Left cardiac atrium (tissue), 4 donors: Measurements from ENCODE around the gene TRIOBP. TPM values are rescaled to one million over a fixed set of nuclear protein-coding genes. Genes with fewer than 3 reads are reported as not detected.
A peak's percentile ranks its signal among the peaks of the same experiment; 100 is the strongest.

Experiments used
- ATAC-seq, 2 donors: fragments of 200-7000 bp; cut with Tn5 transposase; one replicate each; pipeline ENCODE4 v1.9.1; 2020; ENCODE audit warnings: mild to moderate bottlenecking in 2 of 2, moderate library complexity in 2 of 2
- DNase-seq: peaks from one replicate; pipeline ENCODE4 v3.0.0-alpha.2; 2020
- intact Hi-C, 2 donors: fragments of 100-400 bp; cut with DNase I; formaldehyde crosslinking; loops; one replicate each; pipeline versions ENCODE4 v1.14.1 to v1.15.1; 2022 to 2023
- total RNA-seq, 2 donors: library from RNA; stranded (reverse); fragmentation: NEBNext Ultra II Directional; extraction: Animal tissue kit (Norgen Biotek cat#: 25700); gene quantifications; one replicate each; pipeline ENCODE4 v1.2.1, GENCODE V29; 2021
- donor health status: DM: no; HTN: yes; CAD: no.
- donor health status: DM: no; HTN: yes; CAD: no; lungs with severe emphysema.
- donor health status: DM: yes; HTN: yes; CAD: no.
- donor health status: Dilated cardiomyopathy.

TRIOBP gene
- total RNA-seq, 2 donors from 2014 or later, result 83.5 to 118 TPM

GRCh38 chr22:37662039-37662438 is 34.8 kb upstream of the TRIOBP start:
- ATAC-seq (no peak), DNase-seq (no peak)
- intact Hi-C loops, result loop anchor here in 1 of 2 donors (2.0 kb wide), 1 partner anchor 19 kb away; no protein-coding TSS in a partner anchor

- intact Hi-C loops, result loop anchor here in 1 of 2 donors (2.0 kb wide), 1 partner anchor 17 kb away; no protein-coding TSS in a partner anchor
- ATAC-seq, result peak in 1 of 2 donors; percentile 3
- no peak for DNase-seq
Observed at GRCh38 chr22:37663521-37664140, 33.2 kb upstream of the TRIOBP start.

- DNase-seq (peak; percentile 51), ATAC-seq (peak; percentile 32 to 53)
- intact Hi-C loops, result no loop called here
Observed at GRCh38 chr22:37664249-37665101, 32.4 kb upstream of the TRIOBP start.

- intact Hi-C loops, result no loop called here
- no peak for DNase-seq
- ATAC-seq, result no peak
Observed at GRCh38 chr22:37665487-37665886, 31.4 kb upstream of the TRIOBP start.

GRCh38 chr22:37669586-37669985 is 27.3 kb upstream of the TRIOBP start:
- ATAC-seq, result no peak
- intact Hi-C loops, result no loop called here
- no peak for DNase-seq

GRCh38 chr22:37672206-37672919 is 24.5 kb upstream of the TRIOBP start:
- no peak for ATAC-seq
- no peak for DNase-seq
- intact Hi-C loops, result no loop called here

- ATAC-seq, result no peak
- intact Hi-C loops, result no loop called here
- DNase-seq, result no peak
Observed at GRCh38 chr22:37672920-37673455, 23.9 kb upstream of the TRIOBP start.

- no peak for ATAC-seq
- no peak for DNase-seq
- intact Hi-C loops, result no loop called here
Observed at GRCh38 chr22:37674248-37674647, 22.6 kb upstream of the TRIOBP start.

GRCh38 chr22:37674951-37675929 is 21.6 kb upstream of the TRIOBP start, which contains the start of gene LGALS1:
Gene LGALS1 (plus strand): TSS chr22:37675636. CDS start chr22:37675703, 67 bp downstream.
- intact Hi-C loops, result no loop called here
- ATAC-seq, result peak; percentile 87 to 89
- peak; percentile 97 for DNase-seq

- DNase-seq (peak; percentile 49), ATAC-seq (peak; percentile 6 to 46)
- intact Hi-C loops, result no loop called here
Observed at GRCh38 chr22:37675930-37676735, 20.7 kb upstream of the TRIOBP start.

GRCh38 chr22:37676736-37677492 is 19.9 kb upstream of the TRIOBP start:
- ATAC-seq (peak; percentile 38 to 58), DNase-seq (peak; percentile 88)
- intact Hi-C loops, result no loop called here

GRCh38 chr22:37677493-37677974 is 19.3 kb upstream of the TRIOBP start:
- DNase-seq (no peak), ATAC-seq (no peak)
- intact Hi-C loops, result no loop called here

- ATAC-seq, result no peak
- DNase-seq, result no peak
- intact Hi-C loops, result no loop called here
Observed at GRCh38 chr22:37678372-37678771, 18.5 kb upstream of the TRIOBP start.

GRCh38 chr22:37679670-37680069 is 17.2 kb upstream of the TRIOBP start:
- intact Hi-C loops, result loop anchor here (2.0 to 5.0 kb wide), 3 partner anchors 17 to 37 kb away; no protein-coding TSS in a partner anchor
- DNase-seq (no peak), ATAC-seq (no peak)

GRCh38 chr22:37680191-37680851 is 16.5 kb upstream of the TRIOBP start:
- intact Hi-C loops, result loop anchor here (2.0 to 5.0 kb wide), 3 partner anchors 18 to 38 kb away; no protein-coding TSS in a partner anchor
- DNase-seq, result no peak
- no peak for ATAC-seq

GRCh38 chr22:37681001-37681424 is 15.8 kb upstream of the TRIOBP start:
- intact Hi-C loops, result loop anchor here (2.0 to 5.0 kb wide), 3 partner anchors 18 to 39 kb away; no protein-coding TSS in a partner anchor
- DNase-seq (no peak), ATAC-seq (no peak)
